Measurements from ENCODE around the gene EZH2. TPM values are rescaled to one million over a fixed set of nuclear protein-coding genes. Genes with fewer than 3 reads are reported as not detected.

The EZH2 gene
- total and polyA plus RNA-seq, 9 donors, result 2.5 to 5.6 (median 4.0) TPM

DNA sequence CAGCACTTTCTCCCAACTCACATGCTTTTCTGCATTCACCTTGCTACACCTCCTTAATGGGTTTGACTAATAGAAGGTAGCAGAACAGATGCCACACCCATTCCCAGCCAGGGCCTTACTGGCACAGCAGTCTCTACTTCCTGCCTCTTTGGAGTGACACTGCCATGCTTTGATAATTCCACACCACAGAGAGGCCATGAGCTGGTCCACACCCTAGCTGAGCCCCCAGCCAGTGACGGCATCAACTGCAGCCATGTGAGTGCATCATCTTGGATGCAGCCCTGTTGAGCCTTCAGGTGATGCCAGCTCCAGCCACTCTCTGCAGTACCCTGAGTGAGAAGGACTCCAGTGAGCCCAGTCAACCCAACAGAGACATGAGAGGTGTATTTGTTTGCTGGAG is 27.5 kb upstream of the EZH2 start:
- Histone ChIP-seq H3K4me1 (ENCODE audit: insufficient read depth) (peaks cover 9% of the 10 kb centered on the region), H3K27me3 (no peaks in the 10 kb centered on the region), H3K4me3 (no peak overlapping the region), H3K27ac (no peak overlapping the region), H3K36me3 (no peaks in the 10 kb centered on the region), H3K9me3 (no peaks in the 10 kb centered on the region)
- TF ChIP-seq CTCF (IDR thresholded peaks at IDR 0.05) (no peak), POLR2A (IDR thresholded peaks at IDR 0.05) (no peak), EP300 (IDR thresholded peaks at IDR 0.05) (no peak)
- no peak for DNase-seq
- intact Hi-C loops (cut with DNase I), result no loop called here
- 85 to 100% (median 100%) methylated on average over 1 of the region's 1 CpG for WGBS, 3 donors

GRCh38 chr7:148909568-148909967 is 25.5 kb upstream of the EZH2 start:
- WGBS, 3 donors, result 54 to 72% (median 61%) methylated on average over 5 of the region's 5 CpGs

GRCh38 chr7:148906707-148907498 is 22.8 kb upstream of the EZH2 start:
- H3K27ac ChIP-seq, result no peak overlapping the region
- H3K4me1 ChIP-seq (ENCODE audit: insufficient read depth), result no peaks in the 10 kb centered on the region
- DNase-seq, result no peak
- WGBS, 3 donors, result 84 to 88% (median 87%) methylated on average over 9 of the region's 9 CpGs
- intact Hi-C loops (cut with DNase I), result no loop called here
- H3K27me3 ChIP-seq, result no peaks in the 10 kb centered on the region
- TF ChIP-seq POLR2A (IDR thresholded peaks at IDR 0.05) (no peak), EP300 (IDR thresholded peaks at IDR 0.05) (no peak), CTCF (IDR thresholded peaks at IDR 0.05) (no peak)
- H3K9me3 ChIP-seq, result no peaks in the 10 kb centered on the region
- no peak overlapping the region for H3K4me3 ChIP-seq
- H3K36me3 ChIP-seq, result no peaks in the 10 kb centered on the region

More at GRCh38 chr7:148909568-148909967, 25.5 kb upstream of the EZH2 start:
- TF ChIP-seq EP300 (IDR thresholded peaks at IDR 0.05), result no peak
- TF ChIP-seq POLR2A (IDR thresholded peaks at IDR 0.05), result no peak
- TF ChIP-seq CTCF (IDR thresholded peaks at IDR 0.05), result no peak
- no peaks in the 10 kb centered on the region for H3K9me3 ChIP-seq
- no peak for DNase-seq
- no peaks in the 10 kb centered on the region for H3K27me3 ChIP-seq
- H3K27ac ChIP-seq, result no peak overlapping the region
- intact Hi-C loops (cut with DNase I), result no loop called here
- peaks cover 2% of the 10 kb centered on the region for H3K4me1 ChIP-seq (ENCODE audit: insufficient read depth)
- no peaks in the 10 kb centered on the region for H3K36me3 ChIP-seq
- H3K4me3 ChIP-seq, result no peak overlapping the region

- Histone ChIP-seq H3K4me1 (ENCODE audit: insufficient read depth) (no peaks in the 10 kb centered on the region), H3K9me3 (no peaks in the 10 kb centered on the region), H3K27me3 (no peaks in the 10 kb centered on the region), H3K36me3 (no peaks in the 10 kb centered on the region), H3K4me3 (no peak overlapping the region), H3K27ac (no peak overlapping the region)
- TF ChIP-seq CTCF (IDR thresholded peaks at IDR 0.05) (no peak), POLR2A (IDR thresholded peaks at IDR 0.05) (no peak), EP300 (IDR thresholded peaks at IDR 0.05) (no peak)
- DNase-seq, result no peak
- intact Hi-C loops (cut with DNase I), result no loop called here
- WGBS, 3 donors, result 28 to 33% (median 29%) methylated on average over 6 of the region's 6 CpGs
Observed at GRCh38 chr7:148905093-148905666, 21.1 kb upstream of the EZH2 start.

Data from ovary (tissue), 9 donors.